NCI-H2171 treated with DMSO at 0.1 percent for 48 hours (cell line): ENCODE measurements around the gene AK5.
"Not testable (repeated sequence)": the region's sequence is repeated elsewhere in the genome, so short reads cannot be mapped to it uniquely, and the experiment has no call there.

Source experiments
- DNase-seq: peaks from one replicate; lab custom pipeline; 2025; lab: John Stamatoyannopoulos, UW

The AK5 gene

GRCh38 chr1:77288275-77288674, 6.5 kb downstream of the AK5 start:
- DNase-seq, result no peak

DNA sequence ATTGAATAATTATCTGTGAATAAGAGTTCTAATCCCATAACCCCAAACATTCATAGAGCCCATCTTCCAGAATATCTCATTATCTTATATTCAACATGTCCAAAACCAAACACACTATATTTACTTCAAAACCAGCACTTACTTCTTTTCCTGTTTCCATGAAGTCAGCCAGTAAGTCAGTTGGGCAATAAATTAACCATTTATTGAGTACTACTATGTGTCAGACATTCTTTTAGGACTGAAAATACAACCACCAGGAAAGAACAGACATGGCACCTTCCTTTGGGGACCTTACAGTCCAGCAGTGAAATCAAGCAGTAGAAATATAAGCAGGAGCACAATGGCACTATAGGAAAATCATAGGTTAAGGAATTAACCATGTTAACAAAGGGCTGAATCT, 8.8 kb downstream of the AK5 start:
- DNase-seq, result no peak

DNA sequence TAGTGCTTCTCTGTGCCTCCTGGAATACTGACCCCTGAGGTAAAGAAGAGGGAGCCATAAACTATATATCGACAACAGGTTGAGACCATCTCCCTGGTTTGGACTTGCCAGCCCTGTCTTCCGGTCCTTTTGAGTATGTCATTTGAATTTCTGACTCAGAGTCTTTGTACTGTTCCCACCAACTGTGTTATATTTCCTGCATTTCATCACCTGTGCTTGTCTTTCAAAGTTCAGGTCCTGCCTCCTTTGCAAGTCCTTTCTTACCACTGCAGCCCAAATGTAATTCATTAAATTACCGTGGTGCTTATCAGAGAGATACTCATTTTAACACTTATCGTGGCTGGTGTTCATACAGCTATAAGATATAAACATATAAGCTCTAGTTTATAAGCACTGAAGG, 10.7 kb downstream of the AK5 start:
- DNase-seq, result no peak

DNA sequence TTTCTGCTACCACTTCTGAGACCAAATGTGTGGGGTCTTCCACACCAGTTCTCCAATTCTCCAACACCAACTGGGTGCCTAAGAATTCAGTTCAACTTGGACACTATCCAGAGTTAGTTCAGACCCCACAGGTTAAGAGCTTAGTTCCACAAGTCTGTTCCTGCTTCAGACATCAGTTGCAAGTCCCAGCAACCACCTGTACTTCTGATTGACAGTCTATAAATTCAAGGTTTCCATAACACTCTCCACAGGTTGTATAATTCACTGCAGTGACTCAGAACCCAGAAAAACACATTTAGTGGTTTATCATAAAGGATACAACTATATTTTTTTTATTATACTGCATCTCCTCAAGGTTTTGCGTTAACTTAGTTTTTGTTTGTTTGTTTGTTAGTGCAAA, 18.7 kb downstream of the AK5 start:
- DNase-seq, result no peak

DNA sequence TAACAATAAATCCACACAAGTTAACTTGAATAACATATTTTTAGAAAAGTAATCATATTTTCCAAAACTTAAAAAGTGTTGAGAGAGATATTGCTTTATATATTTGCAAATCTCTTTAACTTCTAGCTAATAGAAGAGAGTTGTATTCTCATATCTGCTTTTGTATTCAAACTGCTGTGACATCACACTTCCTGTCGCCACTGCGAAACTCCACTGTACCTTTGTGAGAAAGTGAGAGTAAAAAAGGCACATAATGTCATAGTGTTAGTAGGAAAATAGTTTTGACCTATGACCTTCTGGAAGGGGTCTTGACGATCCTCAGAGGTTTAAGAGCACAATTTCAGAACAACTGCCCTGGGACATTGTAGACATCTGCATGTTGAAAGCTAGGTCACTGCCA, 21.6 kb downstream of the AK5 start:
- no peak for DNase-seq

DNA sequence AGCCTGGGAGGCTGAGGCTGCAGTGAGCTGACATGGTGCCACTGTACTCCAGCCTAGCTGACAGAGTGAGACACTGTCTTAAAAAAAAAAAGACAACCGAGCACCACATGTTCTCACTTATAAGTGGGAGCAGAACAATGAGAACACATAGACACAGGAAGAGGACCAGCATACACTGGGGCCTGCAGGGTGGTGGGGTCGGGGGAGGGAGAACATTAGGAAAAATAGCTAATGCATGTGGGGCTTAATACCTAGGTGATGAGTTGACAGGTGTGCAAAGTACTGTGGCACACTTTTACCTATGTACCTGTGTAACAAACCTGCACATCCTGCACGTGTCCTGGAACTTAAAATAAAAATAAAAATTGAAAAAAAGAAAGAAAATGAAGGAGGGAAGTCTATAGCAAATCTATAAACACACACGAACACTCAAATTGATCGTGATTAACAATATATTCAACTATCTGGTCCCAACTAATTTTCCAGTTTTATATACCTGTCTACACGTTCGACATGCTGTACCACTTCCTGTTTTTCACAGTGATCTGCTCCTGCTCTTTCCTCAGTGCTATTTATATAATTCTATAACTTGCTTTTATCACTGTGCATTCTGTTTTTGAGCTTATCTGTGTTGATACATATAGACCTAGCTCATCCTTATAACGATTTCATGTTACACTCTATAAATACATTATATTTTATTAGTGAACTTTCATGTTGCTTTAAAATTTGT, 27.2 kb downstream of the AK5 start:
- no peak for DNase-seq

DNA sequence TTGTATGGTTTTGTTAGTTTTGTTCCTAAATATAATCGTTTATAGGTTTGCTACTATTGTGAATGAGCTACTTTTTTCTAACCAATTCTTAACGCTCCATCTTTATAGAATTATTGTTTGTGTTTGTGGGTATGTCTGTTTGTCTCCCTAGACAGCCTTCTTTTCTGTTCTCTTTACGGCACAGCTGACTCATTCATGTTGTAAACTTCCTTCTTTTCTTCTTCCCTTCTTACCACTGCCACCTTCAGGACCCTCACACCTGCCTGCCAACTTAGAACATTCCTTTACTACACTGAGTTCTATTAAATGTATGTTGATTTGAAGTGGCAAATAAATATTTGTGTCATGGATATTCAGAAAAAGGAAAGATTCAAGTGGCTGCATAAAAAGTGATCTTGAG, 29.1 kb downstream of the AK5 start:
- no peak for DNase-seq

- DNase-seq, result not testable (repeated sequence)
These were observed 30.5 kb downstream of the AK5 start for GRCh38 chr1:77312364-77312763.

GRCh38 chr1:77313491-77313890, 31.7 kb downstream of the AK5 start:
- DNase-seq, result peak; percentile 15

DNA sequence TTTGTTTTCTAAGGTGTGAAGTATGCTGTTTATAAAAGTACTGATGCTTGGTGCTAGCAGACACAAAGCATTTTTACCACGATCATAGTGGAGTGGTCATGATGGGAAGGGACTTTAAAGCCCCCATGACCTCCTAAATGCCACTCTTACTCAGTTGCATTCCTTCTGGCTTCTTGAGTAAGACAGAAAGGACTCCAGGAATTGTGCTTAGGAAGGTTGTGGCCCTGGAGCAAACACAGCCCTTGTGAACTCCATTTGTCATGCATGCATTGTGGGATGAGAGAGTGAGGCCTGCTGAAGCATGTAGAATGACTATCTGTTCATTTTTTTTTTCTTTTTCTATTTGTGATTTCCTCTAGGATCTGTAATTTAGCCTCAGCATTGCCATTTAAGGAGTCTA, 34.2 kb downstream of the AK5 start:
- DNase-seq, result no peak

GRCh38 chr1:77316966-77317365, 35.1 kb downstream of the AK5 start:
- no peak for DNase-seq

DNA sequence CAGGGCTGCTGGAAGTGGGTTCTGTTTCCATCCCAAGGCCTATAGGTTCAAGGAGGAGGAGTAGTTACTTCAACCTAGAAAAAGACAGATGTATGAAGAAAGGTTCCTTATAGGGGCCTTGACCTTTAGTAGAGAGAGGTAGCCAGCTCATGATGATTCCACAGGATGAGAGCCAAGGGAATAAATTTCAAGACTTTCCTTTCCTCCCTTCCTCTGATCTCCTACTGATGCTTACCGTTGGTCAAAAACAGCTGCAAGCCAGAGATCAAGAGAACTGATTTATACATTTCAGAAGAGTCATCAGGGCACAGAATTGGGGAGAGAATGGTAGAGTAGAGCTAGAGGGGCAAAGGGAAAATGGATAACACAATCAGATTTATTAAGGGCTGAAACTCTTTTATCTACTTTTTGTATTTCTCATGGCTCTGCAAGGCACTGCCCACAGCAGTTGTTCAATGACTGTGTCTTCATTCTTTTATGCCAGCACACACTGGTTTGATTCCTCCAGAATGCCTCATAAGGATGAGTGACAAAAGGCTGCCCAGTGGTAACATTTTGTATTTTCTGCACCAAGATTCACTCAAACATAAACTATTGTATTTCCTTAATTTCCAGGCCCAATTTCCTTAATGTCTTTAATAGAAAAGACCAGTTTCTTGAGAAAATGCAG, 37.4 kb downstream of the AK5 start:
- no peak for DNase-seq

GRCh38 chr1:77322061-77322900, 40.5 kb downstream of the AK5 start:
- DNase-seq, result peak; percentile 65

GRCh38 chr1:77333501-77333900, 51.7 kb downstream of the AK5 start:
- DNase-seq, result peak; percentile 86

DNA sequence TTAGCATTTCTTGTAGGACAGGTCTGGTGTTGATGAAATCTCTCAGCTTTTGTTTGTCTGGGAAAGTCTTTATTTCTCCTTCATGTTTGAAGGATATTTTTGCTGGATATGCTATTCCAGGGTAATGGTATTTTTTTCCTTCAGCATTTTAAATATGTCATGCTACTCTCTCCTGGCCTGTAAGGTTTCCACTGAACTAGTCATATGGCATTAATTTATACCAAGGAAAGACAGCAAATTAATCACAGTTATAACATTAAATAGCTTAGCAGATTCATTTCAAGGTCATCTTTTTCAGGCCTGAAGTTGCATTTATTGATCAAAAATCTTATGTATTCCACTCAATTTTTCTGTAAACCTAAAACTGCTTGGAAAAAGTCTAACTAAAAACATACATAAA, 54.9 kb downstream of the AK5 start:
- DNase-seq, result no peak

DNA sequence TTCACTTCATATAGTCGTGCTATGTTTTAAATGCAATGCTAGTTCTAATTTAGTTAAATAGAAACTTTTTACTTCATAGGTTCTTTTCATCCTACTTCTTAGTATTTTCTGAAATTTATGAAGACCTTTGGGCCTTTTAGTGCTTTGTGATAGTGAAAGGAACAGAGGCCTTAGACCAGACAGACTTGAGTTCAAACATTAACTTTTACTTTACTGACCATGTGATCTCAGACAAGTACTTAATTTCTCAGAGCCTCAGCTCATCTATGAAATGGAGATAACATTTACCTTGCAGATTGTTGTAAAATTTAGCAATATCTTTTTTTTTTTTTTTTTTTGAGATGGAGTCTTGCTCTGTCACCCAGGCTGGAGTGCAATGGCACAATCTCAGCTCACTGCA, 57.5 kb downstream of the AK5 start:
- DNase-seq, result no peak

GRCh38 chr1:77341195-77341594, 59.4 kb downstream of the AK5 start:
- DNase-seq, result no peak

DNA sequence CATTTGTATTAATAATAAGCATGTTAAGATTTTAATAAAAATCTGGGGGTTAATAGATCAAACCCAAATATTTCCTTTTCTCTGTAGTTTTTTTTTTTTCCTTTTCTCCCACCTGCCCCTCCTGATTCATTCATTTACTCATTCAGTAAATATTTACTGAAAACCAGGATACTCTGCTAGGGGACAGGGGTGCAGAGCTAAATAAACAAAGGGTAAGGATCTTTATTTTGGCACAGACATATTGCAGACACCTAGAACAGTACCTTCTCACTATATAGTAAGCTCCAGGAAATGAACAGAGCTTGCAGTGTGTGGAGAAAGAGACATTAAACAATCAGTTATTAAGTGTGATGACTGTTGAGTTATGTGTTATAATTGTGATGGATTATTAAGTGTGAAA, 60.9 kb downstream of the AK5 start:
- peak; percentile 20 for DNase-seq

DNA sequence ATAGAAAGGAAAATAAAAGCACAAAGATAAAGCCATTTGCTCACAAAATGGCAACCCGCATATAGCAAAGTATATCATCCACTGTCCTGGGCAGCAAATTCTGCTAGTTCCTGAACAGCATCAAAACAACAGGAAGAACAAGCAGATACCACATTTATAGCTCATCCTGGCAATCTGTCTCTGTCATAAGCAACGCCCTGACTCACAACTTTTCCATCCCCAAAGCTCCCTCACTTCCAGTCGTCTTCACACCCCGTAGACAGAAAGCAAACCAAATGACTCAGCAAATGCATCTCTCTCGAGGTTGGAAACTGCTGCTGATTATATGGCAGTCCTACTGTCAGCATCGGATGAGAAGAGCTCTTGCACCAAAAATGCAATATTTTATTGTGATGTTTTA, 65.8 kb downstream of the AK5 start:
- DNase-seq, result peak; percentile 53

GRCh38 chr1:77348549-77348948, 66.7 kb downstream of the AK5 start:
- DNase-seq, result no peak

DNA sequence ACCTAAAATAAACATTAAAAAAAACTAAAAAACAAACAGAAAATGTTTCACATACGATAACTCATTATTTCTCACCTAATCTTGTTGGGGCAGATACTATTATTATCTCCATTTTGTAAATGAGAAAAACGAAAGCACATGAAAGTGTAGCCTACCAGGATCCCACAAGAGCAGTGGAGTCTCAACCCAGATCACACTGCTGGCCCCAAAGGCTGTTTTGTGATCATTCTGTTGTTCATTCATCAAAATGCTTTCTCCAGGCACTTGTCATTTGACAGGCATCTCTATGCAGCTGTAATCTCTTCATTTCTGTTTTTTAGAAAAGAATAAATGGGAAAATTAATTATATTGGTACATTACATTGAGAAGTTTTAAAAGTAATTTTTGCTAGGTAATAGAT, 67.5 kb downstream of the AK5 start:
- no peak for DNase-seq

GRCh38 chr1:77350012-77350770, 68.4 kb downstream of the AK5 start:
- DNase-seq, result peak; percentile 98
